Chondrocyte (in vitro differentiated cells): Measurements from ENCODE around the gene BICRAL. TPM values are rescaled to one million over a fixed set of nuclear protein-coding genes. Genes with fewer than 3 reads are reported as not detected.

Experiments used
- DNase-seq: peaks from one replicate; pipeline ENCODE4 v3.0.0; 2021; ENCODE audit warnings: mixed read lengths, low spot score
- H3K27ac Mint-ChIP-seq: one replicate; pipeline ENCODE4 v1.8.0; 2021; ENCODE audit warnings: mild to moderate bottlenecking, moderate library complexity, mixed read lengths; ENCODE audit not compliant: unreplicated experiment
- H3K27me3 Mint-ChIP-seq: 2 replicates; pipeline ENCODE4 v1.8.0; 2021; ENCODE audit warnings: low read depth, mixed read lengths
- H3K36me3 Mint-ChIP-seq: 2 replicates; pipeline ENCODE4 v1.8.0; 2021; ENCODE audit warnings: low read depth, mixed read lengths
- H3K4me1 Mint-ChIP-seq: 2 replicates; pipeline ENCODE4 v1.8.0; 2021; ENCODE audit warnings: low read depth, mild to moderate bottlenecking, mixed read lengths
- H3K4me3 Mint-ChIP-seq: one replicate; pipeline ENCODE4 v1.8.0; 2021; ENCODE audit warnings: mild to moderate bottlenecking, moderate library complexity, mixed read lengths; ENCODE audit not compliant: unreplicated experiment
- H3K9me3 Mint-ChIP-seq: 2 replicates; pipeline ENCODE4 v1.8.0; 2021; ENCODE audit warnings: low read depth, mixed read lengths
- CTCF ChIP-seq: fragments of 200-600 bp; sonication (generic); IDR thresholded peaks from 2 replicates; pipeline ENCODE4 v1.5.0; 2021; ENCODE audit warnings: antibody characterized with exemption, mild to moderate bottlenecking, moderate library complexity
- total RNA-seq: library from RNA; stranded (reverse); gene quantifications from 3 replicates; pipeline ENCODE4 v1.2.1, GENCODE V29; 2021

Gene BICRAL
- total RNA-seq, 1 donor from 2014 or later = 9.7 TPM

DNA sequence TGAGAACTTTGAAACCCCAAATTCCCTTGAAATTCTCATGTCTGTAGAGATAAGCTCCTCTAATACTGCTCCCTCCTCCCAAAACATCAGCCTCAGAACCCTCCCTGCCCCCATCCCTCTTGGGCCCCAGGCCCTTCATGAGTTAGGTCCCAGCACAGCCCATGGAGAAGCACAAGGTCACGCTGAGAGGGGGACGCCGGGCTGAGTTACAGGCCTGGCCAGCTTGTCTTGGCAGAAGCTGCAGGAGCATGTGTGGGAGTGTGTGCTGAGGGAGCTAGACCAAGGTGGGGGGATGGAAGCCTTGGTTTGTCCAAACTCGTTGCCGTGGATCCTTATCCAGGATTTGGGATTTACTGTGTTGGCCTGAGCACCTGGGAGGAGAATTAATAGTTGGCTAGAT lies 125.5 kb downstream of the BICRAL start:
- no peak overlapping the region for H3K4me3 Mint-ChIP-seq
- H3K27ac Mint-ChIP-seq = no peak overlapping the region
- TF ChIP-seq CTCF = no peak
- no peaks in the 10 kb centered on the region for H3K27me3 Mint-ChIP-seq
- DNase-seq = peak; percentile 82
- H3K9me3 Mint-ChIP-seq = no peaks in the 10 kb centered on the region
- H3K36me3 Mint-ChIP-seq = no peaks in the 10 kb centered on the region
- peaks cover 4% of the 10 kb centered on the region for H3K4me1 Mint-ChIP-seq

DNA sequence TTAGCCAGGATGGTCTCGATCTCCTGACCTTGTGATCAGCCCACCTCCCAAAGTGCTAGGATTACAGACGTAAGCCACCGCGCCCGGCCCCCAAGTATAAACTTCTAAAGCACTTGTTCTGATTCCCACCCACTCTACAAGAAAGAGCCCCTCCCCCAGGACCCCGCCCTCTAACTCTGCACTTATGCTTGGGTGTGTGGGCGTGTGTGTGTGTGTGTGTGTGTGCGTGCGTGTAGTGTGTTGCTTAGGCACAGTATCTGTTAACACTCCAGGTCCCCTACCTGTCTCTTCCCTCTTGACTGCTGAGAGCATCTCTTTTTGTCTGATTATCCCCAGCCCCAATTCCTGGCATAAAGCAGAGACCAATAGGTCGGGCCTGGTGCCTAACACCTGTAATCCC lies 128.0 kb downstream of the BICRAL start:
- no peak for TF ChIP-seq CTCF
- no peak overlapping the region for H3K27ac Mint-ChIP-seq
- no peaks in the 10 kb centered on the region for H3K36me3 Mint-ChIP-seq
- no peaks in the 10 kb centered on the region for H3K27me3 Mint-ChIP-seq
- no peak overlapping the region for H3K4me3 Mint-ChIP-seq
- H3K9me3 Mint-ChIP-seq = no peaks in the 10 kb centered on the region
- no peak for DNase-seq
- H3K4me1 Mint-ChIP-seq = peaks cover 4% of the 10 kb centered on the region

DNA sequence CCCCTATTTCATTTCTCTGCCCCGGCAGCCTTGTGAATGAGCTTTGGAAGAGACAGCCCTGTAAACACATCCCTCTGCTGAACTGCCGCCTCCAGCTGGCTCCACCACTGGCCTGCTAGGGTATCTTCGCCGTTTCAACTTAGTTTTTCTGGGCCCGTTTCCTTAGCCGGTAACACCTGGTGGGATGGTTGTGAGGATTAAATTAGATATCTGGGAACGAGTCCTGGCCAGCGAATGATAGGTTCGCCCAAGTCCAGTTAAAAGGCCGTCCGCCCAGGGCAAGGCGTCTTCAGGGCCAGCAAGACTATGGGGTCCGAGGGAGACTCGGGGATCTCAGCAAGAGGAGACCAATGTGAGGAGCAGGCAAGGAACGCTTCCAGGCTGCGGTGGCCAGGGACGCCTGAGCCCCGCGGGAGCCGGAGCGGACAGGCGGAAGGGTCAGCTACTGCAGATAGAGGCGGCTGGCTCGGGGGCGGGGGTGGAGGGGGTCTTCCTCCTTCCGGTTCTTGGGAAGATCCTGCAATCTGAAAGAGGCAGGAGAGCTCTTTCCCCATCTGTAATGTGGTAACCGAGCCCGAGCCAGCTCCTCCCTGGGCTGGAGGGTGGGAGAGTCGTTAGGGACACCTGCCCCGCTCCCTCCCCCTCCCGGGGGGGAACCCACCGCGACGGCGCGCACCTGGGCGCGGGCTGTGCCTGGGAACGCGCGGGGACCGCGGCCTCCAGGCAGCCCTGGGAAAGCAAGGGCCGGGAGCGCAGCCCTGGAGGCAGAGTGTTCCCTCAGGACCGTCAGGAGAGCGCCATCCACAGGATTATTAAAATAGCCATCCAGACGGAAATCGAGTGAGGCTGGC lies 129.5 kb downstream of the BICRAL start:
- H3K4me1 Mint-ChIP-seq = peaks cover 4% of the 10 kb centered on the region

DNA sequence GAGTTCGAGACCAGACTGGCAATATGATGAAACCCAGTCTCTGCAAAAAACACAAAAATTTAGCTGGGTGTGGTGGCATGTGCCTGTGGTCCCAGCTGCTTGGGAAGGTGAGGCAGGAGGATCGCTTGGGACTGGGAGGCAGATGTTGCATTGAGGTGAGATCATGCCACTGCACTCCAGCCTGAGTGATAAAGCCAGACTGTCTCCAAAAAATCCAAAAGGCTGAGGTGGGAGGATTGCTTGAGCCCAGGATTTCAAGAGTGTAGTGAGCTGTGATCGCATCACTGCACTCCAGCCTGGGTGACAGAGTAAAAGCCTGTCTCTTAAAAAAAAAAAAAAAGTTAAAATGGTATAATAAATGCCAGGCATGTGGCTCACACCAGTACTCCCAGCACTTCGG lies 132.7 kb downstream of the BICRAL start:
- no peak overlapping the region for H3K4me3 Mint-ChIP-seq
- no peaks in the 10 kb centered on the region for H3K27me3 Mint-ChIP-seq
- no peak for TF ChIP-seq CTCF
- peak; percentile 18 for DNase-seq
- H3K4me1 Mint-ChIP-seq = peaks cover 4% of the 10 kb centered on the region
- no peaks in the 10 kb centered on the region for H3K36me3 Mint-ChIP-seq
- no peak overlapping the region for H3K27ac Mint-ChIP-seq
- H3K9me3 Mint-ChIP-seq = no peaks in the 10 kb centered on the region

More for the DNA sequence above, 129.5 kb downstream of the BICRAL start:
- peak overlapping the region; percentile 29 for H3K4me3 Mint-ChIP-seq
- peak; percentile 51 for DNase-seq
- H3K9me3 Mint-ChIP-seq = no peaks in the 10 kb centered on the region
- no peak overlapping the region for H3K27ac Mint-ChIP-seq
- peak; percentile 43 for TF ChIP-seq CTCF
- no peaks in the 10 kb centered on the region for H3K27me3 Mint-ChIP-seq
- H3K36me3 Mint-ChIP-seq = no peaks in the 10 kb centered on the region

GRCh38 chr6:42915732-42916131 lies 133.9 kb downstream of the BICRAL start, which contains the start of gene PTCRA:
TSS of gene PTCRA (plus strand) at chr6:42916053. CDS start at chr6:42916070, 17 bp downstream.
- no peaks in the 10 kb centered on the region for H3K27me3 Mint-ChIP-seq
- no peak within 1 kb of the TSS for H3K27ac Mint-ChIP-seq
- no peaks in the 10 kb centered on the region for H3K36me3 Mint-ChIP-seq
- no peak within 1 kb of the TSS for H3K4me3 Mint-ChIP-seq
- DNase-seq = peak; percentile 64
- TF ChIP-seq CTCF = no peak
- H3K4me1 Mint-ChIP-seq = peaks cover 4% of the 10 kb centered on the region
- H3K9me3 Mint-ChIP-seq = no peaks in the 10 kb centered on the region
